Fibroblast of lung (primary cell): ENCODE data around the gene GSN.

Experiments used
- EZH2 ChIP-seq: IDR thresholded peaks from 2 replicates; pipeline ENCODE4 v1.5.1; 2012; ENCODE audit warnings: low read length, control low read depth, mild to moderate bottlenecking; ENCODE audit errors: missing control alignments
- TF ChIP-seq, protein P1 (sequence below), 2 donors: IDR thresholded peaks in 1 of 2; conservative IDR thresholded peaks in 1 of 2; 1 replicate in 1 of 2; 2 replicates in 1 of 2; pipeline ENCODE4 v1.5.1; 2011 to 2012; ENCODE audit warnings: low read length in 2 of 2, control low read depth in 1 of 2, inconsistent platforms in 1 of 2, low read depth in 1 of 2, mild to moderate bottlenecking in 1 of 2

DNA sequence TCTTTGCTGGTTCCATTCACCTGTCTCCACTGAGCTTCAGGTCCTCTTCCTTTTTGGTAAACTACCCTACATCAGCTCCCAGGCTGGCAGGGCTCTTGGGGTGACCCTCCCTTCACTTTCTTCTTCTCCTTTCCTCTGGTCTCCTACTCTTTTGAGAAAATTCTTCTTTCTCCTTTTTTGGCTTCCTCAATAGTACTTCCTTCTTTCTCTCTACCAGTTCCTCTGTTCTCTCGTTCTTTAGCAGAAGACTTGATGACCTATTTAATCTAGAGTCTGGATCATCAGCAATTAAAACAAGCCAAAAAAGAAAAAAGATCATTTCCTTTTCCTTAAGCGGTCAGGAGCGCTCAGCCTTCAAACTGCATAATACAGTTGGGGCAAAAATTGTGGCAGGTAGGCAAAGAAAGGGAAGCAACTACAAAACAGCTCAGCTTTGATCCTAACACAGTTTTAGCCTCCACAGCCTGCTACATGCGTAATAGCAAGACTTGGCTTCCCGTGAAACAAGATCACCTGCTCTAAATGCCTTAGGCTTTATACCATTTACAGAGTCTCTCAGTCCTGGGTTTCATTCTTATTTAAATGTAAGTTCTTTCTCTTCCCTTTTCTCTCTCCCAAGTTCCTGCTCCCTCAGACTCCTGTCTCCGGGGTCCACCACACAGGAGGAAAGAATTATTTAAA, 14.0 kb upstream of the GSN start:
- TF ChIP-seq, protein P1, sequence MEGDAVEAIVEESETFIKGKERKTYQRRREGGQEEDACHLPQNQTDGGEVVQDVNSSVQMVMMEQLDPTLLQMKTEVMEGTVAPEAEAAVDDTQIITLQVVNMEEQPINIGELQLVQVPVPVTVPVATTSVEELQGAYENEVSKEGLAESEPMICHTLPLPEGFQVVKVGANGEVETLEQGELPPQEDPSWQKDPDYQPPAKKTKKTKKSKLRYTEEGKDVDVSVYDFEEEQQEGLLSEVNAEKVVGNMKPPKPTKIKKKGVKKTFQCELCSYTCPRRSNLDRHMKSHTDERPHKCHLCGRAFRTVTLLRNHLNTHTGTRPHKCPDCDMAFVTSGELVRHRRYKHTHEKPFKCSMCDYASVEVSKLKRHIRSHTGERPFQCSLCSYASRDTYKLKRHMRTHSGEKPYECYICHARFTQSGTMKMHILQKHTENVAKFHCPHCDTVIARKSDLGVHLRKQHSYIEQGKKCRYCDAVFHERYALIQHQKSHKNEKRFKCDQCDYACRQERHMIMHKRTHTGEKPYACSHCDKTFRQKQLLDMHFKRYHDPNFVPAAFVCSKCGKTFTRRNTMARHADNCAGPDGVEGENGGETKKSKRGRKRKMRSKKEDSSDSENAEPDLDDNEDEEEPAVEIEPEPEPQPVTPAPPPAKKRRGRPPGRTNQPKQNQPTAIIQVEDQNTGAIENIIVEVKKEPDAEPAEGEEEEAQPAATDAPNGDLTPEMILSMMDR (conservative IDR thresholded peaks at IDR 0.05 in 1 of 2, IDR thresholded peaks at IDR 0.05 in 1 of 2; ENCODE audit: low read depth in 1 of 2, low read length in 2 of 2), result no peak
- no peak for TF ChIP-seq EZH2
